Uterus (tissue), 4 donors: Measurements from ENCODE around the gene AACS. TPM values are rescaled to one million over a fixed set of nuclear protein-coding genes. Genes with fewer than 3 reads are reported as not detected.

ENCODE experiments used
- DNase-seq, 2 donors: peaks; one replicate each; pipeline ENCODE4 v3.0.0-alpha.2; 2019 to 2020
- H3K27ac ChIP-seq, 2 donors: fragments of 200-600 bp; sonication (generic); 1 replicate in 1 of 2; 2 replicates in 1 of 2; pipeline ENCODE4 v1.5.1; 2016 to 2018
- H3K27me3 ChIP-seq, 2 donors: fragments of 200-600 bp; sonication (generic); one replicate each; pipeline ENCODE4 v1.5.1; 2018 to 2019; ENCODE audit warnings: control low read depth in 1 of 2
- H3K36me3 ChIP-seq, 2 donors: fragments of 200-600 bp; sonication (generic); one replicate each; pipeline ENCODE4 v1.5.1; 2019; ENCODE audit warnings: control low read depth in 1 of 2
- H3K4me1 ChIP-seq, 2 donors: fragments of 200-600 bp; sonication (generic); one replicate each; pipeline ENCODE4 v1.5.1; 2018 to 2019; ENCODE audit warnings: control low read depth in 1 of 2
- H3K4me3 ChIP-seq, 2 donors: fragments of 200-600 bp; sonication (generic); 1 replicate in 1 of 2; 2 replicates in 1 of 2; pipeline ENCODE4 v1.5.1; 2018 to 2019; ENCODE audit warnings: mild to moderate bottlenecking in 1 of 2
- H3K9me3 ChIP-seq, 2 donors: fragments of 200-600 bp; sonication (generic); one replicate each; pipeline ENCODE4 v1.5.1; 2019; ENCODE audit warnings: control low read depth in 1 of 2
- CTCF ChIP-seq, 4 experiments: fragments of 200-600 bp in 2 of 4; fragments of 450-650 bp in 2 of 4; sonication (generic) in 2 of 4; IDR thresholded peaks; one replicate each; pipeline ENCODE4 v1.5.1; 2016 to 2019; ENCODE audit warnings: antibody characterized with exemption in 4 of 4, mild to moderate bottlenecking in 2 of 4, moderate library complexity in 1 of 4
- POLR2A ChIP-seq, 2 donors: fragments of 450-650 bp; IDR thresholded peaks; one replicate each; pipeline ENCODE4 v1.6.1; 2016; ENCODE audit warnings: antibody characterized with exemption in 2 of 2, mild to moderate bottlenecking in 1 of 2, moderate library complexity in 1 of 2
- intact Hi-C: fragments of 100-400 bp; cut with DNase I; formaldehyde crosslinking; loops from one replicate; pipeline ENCODE4 v1.15.1; 2023; ENCODE audit warnings: low total_unique reads
- total RNA-seq, 4 donors: library from RNA; depleted of rRNA in 3 of 4; stranded (reverse); fragments of >200 nt in 3 of 4; gene quantifications; one replicate each; pipeline versions ENCODE4 v1.1.0 to v1.2.4, GENCODE V29; 2014 to 2023
- donor health status: DM: yes; HTN: yes; CAD: no.

AACS gene
- 10 to 100 TPM in 3 of 4 donors, 1 to 10 TPM in 1; 7.6 to 22.3 (median 20.0) TPM for total RNA-seq

- Histone ChIP-seq H3K27me3 (no peaks in the 10 kb centered on the region), H3K4me3 (peak within 1 kb of the TSS; percentile 41 to 86), H3K4me1 (peaks cover 0 to 6% of the 10 kb centered on the region in 2 donors), H3K9me3 (no peaks in the 10 kb centered on the region), H3K36me3 (no peaks in the 10 kb centered on the region), H3K27ac (peak within 1 kb of the TSS in 1 of 2 donors; percentile 76)
- peak; percentile 70 to 75 for DNase-seq
- intact Hi-C loops: no loop called here
- TF ChIP-seq CTCF (IDR thresholded peaks at IDR 0.05) (no peak), POLR2A (IDR thresholded peaks at IDR 0.05) (peak; percentile 10 to 69)
Measured at GRCh38 chr12:125065021-125065918, at the start of gene AACS. Gene AACS (plus strand): TSS chr12:125065435. CDS start chr12:125065585, 150 bp downstream.

GRCh38 chr12:125015680-125016310 is 49.4 kb upstream of the AACS start:
- no peak overlapping the region for H3K27ac ChIP-seq
- no peak for TF ChIP-seq CTCF (IDR thresholded peaks at IDR 0.05)
- no peak for TF ChIP-seq POLR2A (IDR thresholded peaks at IDR 0.05)
- H3K4me3 ChIP-seq: no peak overlapping the region
- DNase-seq: no peak
- no peaks in the 10 kb centered on the region for H3K36me3 ChIP-seq
- H3K27me3 ChIP-seq: no peaks in the 10 kb centered on the region
- H3K9me3 ChIP-seq: no peaks in the 10 kb centered on the region
- intact Hi-C loops: no loop called here
- no peaks in the 10 kb centered on the region for H3K4me1 ChIP-seq

GRCh38 chr12:125017801-125018200 is 47.4 kb upstream of the AACS start:
- Histone ChIP-seq H3K4me1 (no peaks in the 10 kb centered on the region), H3K4me3 (no peak overlapping the region), H3K27me3 (no peaks in the 10 kb centered on the region), H3K36me3 (no peaks in the 10 kb centered on the region), H3K9me3 (no peaks in the 10 kb centered on the region), H3K27ac (no peak overlapping the region)
- TF ChIP-seq POLR2A (IDR thresholded peaks at IDR 0.05) (no peak), CTCF (IDR thresholded peaks at IDR 0.05) (no peak)
- intact Hi-C loops: no loop called here
- no peak for DNase-seq

- intact Hi-C loops: no loop called here
Measured at GRCh38 chr12:125018356-125018755, 46.9 kb upstream of the AACS start.

More at GRCh38 chr12:125018356-125018755, 46.9 kb upstream of the AACS start:
- no peaks in the 10 kb centered on the region for H3K27me3 ChIP-seq
- no peaks in the 10 kb centered on the region for H3K36me3 ChIP-seq
- H3K4me3 ChIP-seq: no peak overlapping the region
- TF ChIP-seq CTCF (IDR thresholded peaks at IDR 0.05) (no peak), POLR2A (IDR thresholded peaks at IDR 0.05) (no peak)
- no peaks in the 10 kb centered on the region for H3K4me1 ChIP-seq
- no peaks in the 10 kb centered on the region for H3K9me3 ChIP-seq
- no peak overlapping the region for H3K27ac ChIP-seq
- no peak for DNase-seq
